ENCODE data around the gene COX7A1.
"Not testable (repeated sequence)": the region's sequence is repeated elsewhere in the genome, so short reads cannot be mapped to it uniquely, and the experiment has no call there.

Gene COX7A1

GRCh38 chr19:36152352-36153091, at the start of gene COX7A1:
TSS of gene COX7A1 (minus strand) at chr19:36152447. CDS start at chr19:36152407, 40 bp downstream.
- peak; percentile 66 for DNase-seq (ENCODE audit: low read depth)

- DNase-seq (ENCODE audit: low read depth): no peak
These were observed 49.4 kb upstream of the COX7A1 start for GRCh38 chr19:36201684-36202083.

GRCh38 chr19:36198119-36198518, 45.9 kb upstream of the COX7A1 start:
- DNase-seq (ENCODE audit: low read depth): no peak

- no peak for DNase-seq (ENCODE audit: low read depth)
These were observed 44.0 kb upstream of the COX7A1 start for GRCh38 chr19:36196249-36196648.

GRCh38 chr19:36186722-36187121, 34.5 kb upstream of the COX7A1 start:
- not testable (repeated sequence) for DNase-seq (ENCODE audit: low read depth)

GRCh38 chr19:36183245-36183628, 31.0 kb upstream of the COX7A1 start:
- no peak for DNase-seq (ENCODE audit: low read depth)

- DNase-seq (ENCODE audit: low read depth): no peak
These were observed 30.5 kb upstream of the COX7A1 start for GRCh38 chr19:36182612-36183244.

- DNase-seq (ENCODE audit: low read depth): not testable (repeated sequence)
These were observed 26.8 kb upstream of the COX7A1 start for GRCh38 chr19:36179077-36179476.

- not testable (repeated sequence) for DNase-seq (ENCODE audit: low read depth)
These were observed 21.6 kb upstream of the COX7A1 start for GRCh38 chr19:36173846-36174245.

- no peak for DNase-seq (ENCODE audit: low read depth)
These were observed 20.6 kb upstream of the COX7A1 start for GRCh38 chr19:36172852-36173251.

- DNase-seq (ENCODE audit: low read depth): no peak
These were observed 17.0 kb upstream of the COX7A1 start for GRCh38 chr19:36169084-36169760.

GRCh38 chr19:36163813-36164212, 11.6 kb upstream of the COX7A1 start:
- no peak for DNase-seq (ENCODE audit: low read depth)

GRCh38 chr19:36160821-36161596, 8.8 kb upstream of the COX7A1 start:
- DNase-seq (ENCODE audit: low read depth): no peak

GRCh38 chr19:36153126-36153525, 879 bp upstream of the COX7A1 start:
- no peak for DNase-seq (ENCODE audit: low read depth)

GRCh38 chr19:36152019-36152351, 262 bp downstream of the COX7A1 start:
- no peak for DNase-seq (ENCODE audit: low read depth)

- DNase-seq (ENCODE audit: low read depth): peak; percentile 11
These were observed 866 bp downstream of the COX7A1 start for GRCh38 chr19:36151144-36152018.

- no peak for DNase-seq (ENCODE audit: low read depth)
These were observed 1.7 kb downstream of the COX7A1 start for GRCh38 chr19:36150586-36150985.

GRCh38 chr19:36149673-36150406, 2.4 kb downstream of the COX7A1 start:
- DNase-seq (ENCODE audit: low read depth): no peak

GRCh38 chr19:36144624-36145023, 7.6 kb downstream of the COX7A1 start:
- no peak for DNase-seq (ENCODE audit: low read depth)

GRCh38 chr19:36142496-36142895, 9.8 kb downstream of the COX7A1 start:
- no peak for DNase-seq (ENCODE audit: low read depth)

- DNase-seq (ENCODE audit: low read depth): no peak
These were observed 10.2 kb downstream of the COX7A1 start for GRCh38 chr19:36142046-36142445.
